ENCODE data around the gene MC2R.

MC2R gene

GRCh38 chr18:13893418-13893760 lies 21.9 kb downstream of the MC2R start:
- TF ChIP-seq CTCF (IDR thresholded peaks at IDR 0.05): no peak

- no peak for TF ChIP-seq CTCF (IDR thresholded peaks at IDR 0.05)
Measured at GRCh38 chr18:13892098-13892497, 23.2 kb downstream of the MC2R start.

GRCh38 chr18:13890761-13891361 lies 24.5 kb downstream of the MC2R start:
- no peak for TF ChIP-seq CTCF (IDR thresholded peaks at IDR 0.05)

- TF ChIP-seq CTCF (IDR thresholded peaks at IDR 0.05): no peak
Measured at GRCh38 chr18:13889671-13890070, 25.7 kb downstream of the MC2R start.

GRCh38 chr18:13888191-13888716 lies 27.1 kb downstream of the MC2R start:
- no peak for TF ChIP-seq CTCF (IDR thresholded peaks at IDR 0.05)

- no peak for TF ChIP-seq CTCF (IDR thresholded peaks at IDR 0.05)
Measured at GRCh38 chr18:13885009-13885408, 30.3 kb downstream of the MC2R start.

GRCh38 chr18:13879937-13880336 lies 35.4 kb downstream of the MC2R start:
- TF ChIP-seq CTCF (IDR thresholded peaks at IDR 0.05): no peak

GRCh38 chr18:13879492-13879891 lies 35.8 kb downstream of the MC2R start:
- TF ChIP-seq CTCF (IDR thresholded peaks at IDR 0.05): no peak

Measured in LNCAP (cell line).